ENCODE results near the gene SYVN1. TPM values are rescaled to one million over a fixed set of nuclear protein-coding genes. Genes with fewer than 3 reads are reported as not detected.

SYVN1 gene
- total RNA-seq, 1 experiment from 2014 or later, result 64.3 TPM

- no peaks in the 10 kb centered on the region for H3K9me3 ChIP-seq (ENCODE audit: control insufficient read depth, insufficient read depth, low read depth, low read length)
- ATAC-seq (no peak), DNase-seq (ENCODE audit: low read depth, low spot score) (no peak)
- H3K4me3 ChIP-seq (ENCODE audit: low read depth in 2 of 2, low read length in 2 of 2), result peak overlapping the region in 1 of 2 experiments; percentile 88; a peak in 2 of 4 replicates
- TF ChIP-seq SIN3A (IDR thresholded peaks at IDR 0.05; ENCODE audit: borderline replicate concordance, insufficient read depth, low read depth, low read length), result no peak
- TF ChIP-seq, protein P1, sequence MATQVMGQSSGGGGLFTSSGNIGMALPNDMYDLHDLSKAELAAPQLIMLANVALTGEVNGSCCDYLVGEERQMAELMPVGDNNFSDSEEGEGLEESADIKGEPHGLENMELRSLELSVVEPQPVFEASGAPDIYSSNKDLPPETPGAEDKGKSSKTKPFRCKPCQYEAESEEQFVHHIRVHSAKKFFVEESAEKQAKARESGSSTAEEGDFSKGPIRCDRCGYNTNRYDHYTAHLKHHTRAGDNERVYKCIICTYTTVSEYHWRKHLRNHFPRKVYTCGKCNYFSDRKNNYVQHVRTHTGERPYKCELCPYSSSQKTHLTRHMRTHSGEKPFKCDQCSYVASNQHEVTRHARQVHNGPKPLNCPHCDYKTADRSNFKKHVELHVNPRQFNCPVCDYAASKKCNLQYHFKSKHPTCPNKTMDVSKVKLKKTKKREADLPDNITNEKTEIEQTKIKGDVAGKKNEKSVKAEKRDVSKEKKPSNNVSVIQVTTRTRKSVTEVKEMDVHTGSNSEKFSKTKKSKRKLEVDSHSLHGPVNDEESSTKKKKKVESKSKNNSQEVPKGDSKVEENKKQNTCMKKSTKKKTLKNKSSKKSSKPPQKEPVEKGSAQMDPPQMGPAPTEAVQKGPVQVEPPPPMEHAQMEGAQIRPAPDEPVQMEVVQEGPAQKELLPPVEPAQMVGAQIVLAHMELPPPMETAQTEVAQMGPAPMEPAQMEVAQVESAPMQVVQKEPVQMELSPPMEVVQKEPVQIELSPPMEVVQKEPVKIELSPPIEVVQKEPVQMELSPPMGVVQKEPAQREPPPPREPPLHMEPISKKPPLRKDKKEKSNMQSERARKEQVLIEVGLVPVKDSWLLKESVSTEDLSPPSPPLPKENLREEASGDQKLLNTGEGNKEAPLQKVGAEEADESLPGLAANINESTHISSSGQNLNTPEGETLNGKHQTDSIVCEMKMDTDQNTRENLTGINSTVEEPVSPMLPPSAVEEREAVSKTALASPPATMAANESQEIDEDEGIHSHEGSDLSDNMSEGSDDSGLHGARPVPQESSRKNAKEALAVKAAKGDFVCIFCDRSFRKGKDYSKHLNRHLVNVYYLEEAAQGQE (IDR thresholded peaks at IDR 0.05; ENCODE audit: insufficient read depth in 1 of 2, low read depth in 2 of 2, low read length in 1 of 2), result no peak
- TF ChIP-seq, protein P2, sequence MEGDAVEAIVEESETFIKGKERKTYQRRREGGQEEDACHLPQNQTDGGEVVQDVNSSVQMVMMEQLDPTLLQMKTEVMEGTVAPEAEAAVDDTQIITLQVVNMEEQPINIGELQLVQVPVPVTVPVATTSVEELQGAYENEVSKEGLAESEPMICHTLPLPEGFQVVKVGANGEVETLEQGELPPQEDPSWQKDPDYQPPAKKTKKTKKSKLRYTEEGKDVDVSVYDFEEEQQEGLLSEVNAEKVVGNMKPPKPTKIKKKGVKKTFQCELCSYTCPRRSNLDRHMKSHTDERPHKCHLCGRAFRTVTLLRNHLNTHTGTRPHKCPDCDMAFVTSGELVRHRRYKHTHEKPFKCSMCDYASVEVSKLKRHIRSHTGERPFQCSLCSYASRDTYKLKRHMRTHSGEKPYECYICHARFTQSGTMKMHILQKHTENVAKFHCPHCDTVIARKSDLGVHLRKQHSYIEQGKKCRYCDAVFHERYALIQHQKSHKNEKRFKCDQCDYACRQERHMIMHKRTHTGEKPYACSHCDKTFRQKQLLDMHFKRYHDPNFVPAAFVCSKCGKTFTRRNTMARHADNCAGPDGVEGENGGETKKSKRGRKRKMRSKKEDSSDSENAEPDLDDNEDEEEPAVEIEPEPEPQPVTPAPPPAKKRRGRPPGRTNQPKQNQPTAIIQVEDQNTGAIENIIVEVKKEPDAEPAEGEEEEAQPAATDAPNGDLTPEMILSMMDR (IDR thresholded peaks at IDR 0.05), result no peak
- no peak for TF ChIP-seq POLR2AphosphoS5 (IDR thresholded peaks at IDR 0.05; ENCODE audit: low read depth, low read length)
- no peak for TF ChIP-seq TCF7L2 (IDR thresholded peaks at IDR 0.05; ENCODE audit: low read depth, low read length)
- no TSS peak for BruUV-seq (replicated peaks)
- H3K27ac ChIP-seq (ENCODE audit: low read length), result peak overlapping the region; percentile 80
- intact Hi-C loops (cut with micrococcal nuclease; ENCODE audit: unreplicated experiment), result no loop called here
- ChIA-PET POLR2A (interaction anchor here (0.5 to 0.6 kb wide), 3 partner anchors 36 to 246 kb away, joined by 3 to 12 read pairs (median 12); no protein-coding TSS in a partner anchor), CTCF (no interaction called here)
- H3K4me1 ChIP-seq (ENCODE audit: control insufficient read depth, insufficient read depth, low read length), result peaks cover 5% of the 10 kb centered on the region
- in situ Hi-C loops (cut with HindIII; ENCODE audit: low pct_unique_long_range_greater_than_20kb, low sequenced_read_pairs), result no loop called here
- no peaks in the 10 kb centered on the region for H3K27me3 ChIP-seq (ENCODE audit: control insufficient read depth, insufficient read depth, low read length)
- H3K36me3 ChIP-seq (ENCODE audit: control insufficient read depth, insufficient read depth, low read length), result no peaks in the 10 kb centered on the region
Observed at GRCh38 chr11:65095427-65095826, 38.9 kb downstream of the SYVN1 start.

GRCh38 chr11:65090628-65091027 is 43.7 kb downstream of the SYVN1 start:
- POLR2A ChIA-PET, result no interaction called here
- BruUV-seq (replicated peaks), result no TSS peak
- TF ChIP-seq, protein P1 (IDR thresholded peaks at IDR 0.05; ENCODE audit: insufficient read depth in 1 of 2, low read depth in 2 of 2, low read length in 1 of 2), result no peak
- TF ChIP-seq SIN3A (IDR thresholded peaks at IDR 0.05; ENCODE audit: borderline replicate concordance, insufficient read depth, low read depth, low read length) (no peak), POLR2AphosphoS5 (IDR thresholded peaks at IDR 0.05; ENCODE audit: low read depth, low read length) (no peak), TCF7L2 (IDR thresholded peaks at IDR 0.05; ENCODE audit: low read depth, low read length) (no peak)
- TF ChIP-seq, protein P2 (IDR thresholded peaks at IDR 0.05), result no peak
- intact Hi-C loops (cut with micrococcal nuclease; ENCODE audit: unreplicated experiment) (no loop called here), in situ Hi-C loops (cut with HindIII; ENCODE audit: low pct_unique_long_range_greater_than_20kb, low sequenced_read_pairs) (no loop called here)
- H3K27ac ChIP-seq (ENCODE audit: low read length), result no peak overlapping the region
- no peaks in the 10 kb centered on the region for H3K9me3 ChIP-seq (ENCODE audit: control insufficient read depth, insufficient read depth, low read depth, low read length)
- H3K27me3 ChIP-seq (ENCODE audit: control insufficient read depth, insufficient read depth, low read length), result no peaks in the 10 kb centered on the region
- H3K36me3 ChIP-seq (ENCODE audit: control insufficient read depth, insufficient read depth, low read length), result no peaks in the 10 kb centered on the region
- no peaks in the 10 kb centered on the region for H3K4me1 ChIP-seq (ENCODE audit: control insufficient read depth, insufficient read depth, low read length)
- ATAC-seq, result no peak
- no peak for DNase-seq (ENCODE audit: low read depth, low spot score)
- CTCF ChIA-PET, result no interaction called here
- H3K4me3 ChIP-seq (ENCODE audit: low read depth in 2 of 2, low read length in 2 of 2), result no peak overlapping the region
